ENCODE data around the gene MYPOP.

Gene MYPOP

DNA sequence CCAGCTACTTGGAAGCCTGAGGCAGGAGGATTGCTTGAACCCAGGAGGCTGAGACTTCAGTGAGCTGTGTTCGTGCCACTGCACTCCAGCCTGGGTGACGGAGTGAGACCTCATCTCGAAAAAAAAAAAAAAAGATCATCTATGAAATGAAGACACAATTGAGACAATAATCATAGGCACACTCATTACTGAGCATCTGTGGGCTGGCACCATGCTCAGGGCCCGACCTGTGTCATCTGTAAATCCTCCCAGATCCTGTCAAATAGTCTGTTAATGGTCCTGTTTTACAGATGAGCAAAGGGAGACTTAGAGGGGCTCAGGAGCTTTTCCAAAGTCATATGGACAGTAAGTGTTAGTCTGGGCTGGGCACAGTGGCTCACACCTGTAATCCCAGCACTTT, 16.3 kb upstream of the MYPOP start:
- ChIA-PET CTCF (interaction anchor here (0.6 kb wide), 1 partner anchor 75 kb away, joined by 3 read pairs; no protein-coding TSS in a partner anchor), POLR2A (interaction anchor here (1.0 to 1.2 kb wide), 2 partner anchors 9 to 16 kb away, joined by 4 read pairs; partner anchors contain the start of gene MYPOP)
- no peak for TF ChIP-seq KLF10 (tag by site-specific recombination; IDR thresholded peaks at IDR 0.05)
- no peak for TF ChIP-seq ZNF521 (tag by site-specific recombination; IDR thresholded peaks at IDR 0.05)
- TF ChIP-seq ZNF48 (tag by site-specific recombination; IDR thresholded peaks at IDR 0.05): no peak
- no peak for TF ChIP-seq ZFP69B (tag by site-specific recombination; IDR thresholded peaks at IDR 0.05)
- no peak for TF ChIP-seq ZFHX2 (tag by site-specific recombination; conservative IDR thresholded peaks at IDR 0.05)
- no peak for TF ChIP-seq ZNF133 (tag by site-specific recombination; IDR thresholded peaks at IDR 0.05)
- H3K9me3 ChIP-seq (ENCODE audit: control insufficient read depth, insufficient read depth, low read depth, low read length): no peaks in the 10 kb centered on the region
- no peaks in the 10 kb centered on the region for H3K36me3 ChIP-seq (ENCODE audit: control insufficient read depth in 2 of 2, insufficient read depth in 1 of 2, low read length in 2 of 2)
- H3K27ac ChIP-seq (ENCODE audit: extremely low read depth, low read depth, low read length): no peak overlapping the region
- H3K4me3 ChIP-seq (ENCODE audit: low read depth, low read length): no peak overlapping the region
- H3K4me1 ChIP-seq (ENCODE audit: control insufficient read depth, insufficient read depth, low read length): no peaks in the 10 kb centered on the region

GRCh38 chr19:45917421-45918091, 15.1 kb upstream of the MYPOP start:
- TF ChIP-seq ZNF677 (tag by site-specific recombination; IDR thresholded peaks at IDR 0.05): no peak
- TF ChIP-seq, protein P1, sequence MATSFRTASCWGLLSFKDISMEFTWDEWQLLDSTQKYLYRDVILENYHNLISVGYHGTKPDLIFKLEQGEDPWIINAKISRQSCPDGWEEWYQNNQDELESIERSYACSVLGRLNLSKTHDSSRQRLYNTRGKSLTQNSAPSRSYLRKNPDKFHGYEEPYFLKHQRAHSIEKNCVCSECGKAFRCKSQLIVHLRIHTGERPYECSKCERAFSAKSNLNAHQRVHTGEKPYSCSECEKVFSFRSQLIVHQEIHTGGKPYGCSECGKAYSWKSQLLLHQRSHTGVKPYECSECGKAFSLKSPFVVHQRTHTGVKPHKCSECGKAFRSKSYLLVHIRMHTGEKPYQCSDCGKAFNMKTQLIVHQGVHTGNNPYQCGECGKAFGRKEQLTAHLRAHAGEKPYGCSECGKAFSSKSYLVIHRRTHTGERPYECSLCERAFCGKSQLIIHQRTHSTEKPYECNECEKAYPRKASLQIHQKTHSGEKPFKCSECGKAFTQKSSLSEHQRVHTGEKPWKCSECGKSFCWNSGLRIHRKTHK (tag by site-specific recombination; IDR thresholded peaks at IDR 0.05): no peak
- TF ChIP-seq ZNF341 (tag by site-specific recombination; IDR thresholded peaks at IDR 0.05; ENCODE audit: low read depth): no peak
- no peak for TF ChIP-seq SCRT1 (tag by site-specific recombination; IDR thresholded peaks at IDR 0.05; ENCODE audit: borderline replicate concordance)
- 0 out of 2 replicates have a peak, but pooled peaks have one; percentile 29 for TF ChIP-seq ZFHX2 (tag by site-specific recombination; conservative IDR thresholded peaks at IDR 0.05)
- no peak for TF ChIP-seq ZNF707 (tag by site-specific recombination; IDR thresholded peaks at IDR 0.05)
- TF ChIP-seq ZNF266 (tag by site-specific recombination; IDR thresholded peaks at IDR 0.05; ENCODE audit: low read depth): no peak
- TF ChIP-seq ZNF791 (tag by site-specific recombination; IDR thresholded peaks at IDR 0.05): no peak
- TF ChIP-seq SETDB1 (IDR thresholded peaks at IDR 0.05; ENCODE audit: insufficient read length, low read length): no peak
- TF ChIP-seq ZNF157 (tag by site-specific recombination; IDR thresholded peaks at IDR 0.05): no peak
- no peak for TF ChIP-seq KLF10 (tag by site-specific recombination; IDR thresholded peaks at IDR 0.05)
- TF ChIP-seq PRDM2 (tag by site-specific recombination; IDR thresholded peaks at IDR 0.05; ENCODE audit: borderline replicate concordance): no peak
- 0 out of 2 replicates have a peak, but pooled peaks have one; percentile 26 for TF ChIP-seq ZNF600 (tag by site-specific recombination; IDR thresholded peaks at IDR 0.05)
- ChIA-PET POLR2A (interaction anchor here (0.6 to 1.2 kb wide), 4 partner anchors 10 to 640 kb away, joined by 3 to 5 read pairs (median 4); partner anchors contain the start of gene MYPOP), CTCF (interaction anchor here (0.5 to 1.1 kb wide), 4 partner anchors 9 to 118 kb away, joined by 3 to 6 read pairs (median 4); no protein-coding TSS in a partner anchor)
- H3K27ac ChIP-seq (ENCODE audit: extremely low read depth, low read depth, low read length): no peak overlapping the region
- H3K4me3 ChIP-seq (ENCODE audit: low read depth, low read length): no peak overlapping the region
- H3K36me3 ChIP-seq (ENCODE audit: control insufficient read depth in 2 of 2, insufficient read depth in 1 of 2, low read length in 2 of 2): no peaks in the 10 kb centered on the region
- no peaks in the 10 kb centered on the region for H3K9me3 ChIP-seq (ENCODE audit: control insufficient read depth, insufficient read depth, low read depth, low read length)
- no peaks in the 10 kb centered on the region for H3K4me1 ChIP-seq (ENCODE audit: control insufficient read depth, insufficient read depth, low read length)
